Activated T-cell treated with anti-CD3 and anti-CD28 coated beads, Interleukin-2, amount 50 U/mL, for 4 hours (primary cell): ENCODE results near the gene C2CD2. TPM values are rescaled to one million over a fixed set of nuclear protein-coding genes. Genes with fewer than 3 reads are reported as not detected.

Source experiments
- ATAC-seq, 2 donors: fragments of 200-7000 bp; cut with Tn5 transposase; one replicate each; pipeline ENCODE4 v1.10.0; 2021
- DNase-seq: peaks from one replicate; pipeline ENCODE4 v3.0.0-alpha.2; 2020
- H3K27me3 Mint-ChIP-seq: one replicate; pipeline ENCODE4 v1.8.0; 2021; ENCODE audit warnings: low read depth, mixed read lengths
- H3K36me3 Mint-ChIP-seq: one replicate; pipeline ENCODE4 v1.8.0; 2022; ENCODE audit warnings: mixed read lengths; ENCODE audit not compliant: insufficient read depth
- H3K4me1 Mint-ChIP-seq: one replicate; pipeline ENCODE4 v1.8.0; 2021; ENCODE audit warnings: low read depth, mixed read lengths
- H3K4me3 Mint-ChIP-seq: one replicate; pipeline ENCODE4 v1.8.0; 2021; ENCODE audit warnings: mild to moderate bottlenecking, moderate library complexity, mixed read lengths
- H3K9me3 Mint-ChIP-seq: one replicate; pipeline ENCODE4 v1.8.0; 2021; ENCODE audit warnings: mixed read lengths
- total RNA-seq, 3 donors: library from RNA; stranded (reverse); gene quantifications; one replicate each; pipeline ENCODE4 v1.2.1, GENCODE V29; 2021

Gene C2CD2
- total RNA-seq, 3 donors from 2014 or later = 1.6 to 7.4 (median 4.3) TPM

DNA sequence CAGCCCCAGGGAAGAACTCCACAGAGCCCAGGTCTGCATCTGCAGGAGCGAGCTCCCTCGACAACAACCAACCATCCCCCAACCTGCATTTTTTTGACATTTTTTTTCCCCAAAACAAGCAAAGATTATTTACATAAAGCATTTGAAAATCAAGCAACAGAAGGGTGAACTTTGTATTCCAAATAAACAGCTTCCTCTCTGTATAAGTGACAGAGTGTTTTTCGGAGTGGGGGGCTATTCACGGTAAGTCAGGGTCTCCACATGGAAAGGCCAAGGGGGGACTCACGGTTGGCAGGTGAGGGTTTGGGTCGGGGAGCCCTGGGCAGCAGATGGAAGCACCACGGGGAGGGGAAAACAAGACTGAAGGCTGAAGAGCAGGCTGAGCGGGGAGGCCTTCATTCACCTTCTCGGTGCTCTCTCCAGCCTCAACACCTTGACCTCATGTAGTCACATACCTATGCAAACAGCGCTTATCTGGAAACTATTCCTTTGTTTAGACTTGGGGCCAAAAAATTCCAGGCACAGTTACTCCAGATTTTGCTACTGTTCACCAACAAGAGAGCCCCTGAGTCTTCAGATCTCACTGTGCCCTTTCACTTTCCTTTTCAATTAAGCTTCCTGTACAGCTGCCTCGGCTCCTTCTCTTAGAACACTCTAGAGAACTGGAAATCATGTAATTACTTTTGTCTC lies 27.6 kb downstream of the C2CD2 start:
- Mint-ChIP-seq H3K9me3 (no peaks in the 10 kb centered on the region), H3K4me3 (peak overlapping the region; percentile 86), H3K4me1 (peaks cover 49% of the 10 kb centered on the region), H3K36me3 (no peaks in the 10 kb centered on the region), H3K27me3 (no peaks in the 10 kb centered on the region)
- no peak for DNase-seq
- ATAC-seq = peak; percentile 81 to 89

DNA sequence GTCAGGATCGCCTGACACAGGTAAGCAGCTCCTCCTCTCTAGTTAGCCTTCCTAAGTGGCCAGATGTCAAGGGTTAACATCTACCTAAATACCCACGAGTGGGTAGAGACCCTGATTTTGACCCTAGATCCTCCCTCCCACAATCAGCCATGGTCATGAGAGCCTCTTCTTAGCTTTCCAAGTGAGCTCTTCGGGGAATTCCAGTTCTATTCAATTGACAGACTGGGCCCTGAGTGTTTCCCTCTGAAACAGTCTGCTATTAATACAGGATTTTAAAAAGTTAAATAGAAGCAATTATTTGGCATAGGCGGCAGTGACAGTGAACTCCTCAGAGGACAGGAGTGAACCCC lies 28.1 kb downstream of the C2CD2 start:
- DNase-seq (no peak), ATAC-seq (no peak)
- peak overlapping the region; percentile 86 for H3K4me3 Mint-ChIP-seq
- H3K9me3 Mint-ChIP-seq = no peaks in the 10 kb centered on the region
- no peaks in the 10 kb centered on the region for H3K27me3 Mint-ChIP-seq
- peaks cover 49% of the 10 kb centered on the region for H3K4me1 Mint-ChIP-seq
- no peaks in the 10 kb centered on the region for H3K36me3 Mint-ChIP-seq

DNA sequence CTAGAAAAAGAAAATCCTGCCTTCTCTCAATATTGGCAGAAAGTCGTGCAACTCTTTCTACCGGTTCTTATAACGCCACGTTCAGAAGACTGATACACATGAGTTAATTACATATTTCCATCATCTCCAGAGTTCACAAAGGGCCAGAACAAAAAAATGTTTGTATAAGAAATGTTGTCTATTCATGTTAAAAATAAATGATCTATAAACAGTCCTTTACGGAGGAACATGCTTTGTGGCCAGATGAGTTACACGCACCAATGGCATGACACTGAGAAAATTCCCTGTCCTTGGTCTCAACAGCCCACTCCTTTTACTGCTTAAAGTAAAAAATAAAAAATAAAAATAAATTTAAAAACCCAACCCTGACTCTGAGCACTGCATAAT lies 29.5 kb downstream of the C2CD2 start:
- no peaks in the 10 kb centered on the region for H3K9me3 Mint-ChIP-seq
- H3K4me1 Mint-ChIP-seq = peaks cover 49% of the 10 kb centered on the region
- H3K27me3 Mint-ChIP-seq = no peaks in the 10 kb centered on the region
- DNase-seq (no peak), ATAC-seq (no peak)
- H3K4me3 Mint-ChIP-seq = no peak overlapping the region
- H3K36me3 Mint-ChIP-seq = no peaks in the 10 kb centered on the region

DNA sequence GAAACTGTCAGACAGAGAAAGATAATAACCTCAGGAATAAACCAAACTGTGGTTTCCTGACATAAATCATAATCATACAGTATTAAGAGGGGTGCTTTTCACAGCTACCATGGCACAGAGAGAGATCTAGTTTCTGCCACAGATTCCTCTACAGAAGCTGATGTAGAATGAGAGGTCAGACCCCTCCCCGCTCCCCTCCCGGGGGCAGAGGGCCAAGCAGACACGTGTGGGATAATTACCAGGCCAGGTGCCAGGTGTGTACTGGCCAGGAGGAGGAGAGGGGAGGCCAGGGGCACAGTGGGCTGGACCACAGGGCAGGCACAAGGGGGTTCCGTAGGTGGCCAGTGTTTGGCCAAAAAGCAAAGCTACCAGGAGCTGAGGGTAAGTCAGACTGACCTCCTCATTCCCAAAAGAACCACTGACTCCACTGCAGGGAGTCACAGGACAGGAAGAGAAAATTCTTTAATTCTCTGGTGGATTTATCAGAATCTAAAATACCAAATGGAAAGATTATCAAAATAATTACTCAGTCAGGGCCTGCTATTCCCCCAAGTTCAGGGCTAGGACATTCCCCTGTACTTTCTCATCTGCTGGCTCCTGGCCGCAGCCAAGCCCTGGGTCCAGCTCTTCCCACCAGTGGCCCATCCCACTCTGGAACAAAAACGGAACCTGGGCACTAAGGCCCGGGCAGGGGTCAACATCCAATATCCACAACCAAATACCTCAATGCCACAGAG lies 30.0 kb downstream of the C2CD2 start:
- peaks cover 2% of the 10 kb centered on the region for H3K36me3 Mint-ChIP-seq
- no peak for DNase-seq
- no peaks in the 10 kb centered on the region for H3K9me3 Mint-ChIP-seq
- H3K4me3 Mint-ChIP-seq = peak overlapping the region; percentile 38
- no peaks in the 10 kb centered on the region for H3K27me3 Mint-ChIP-seq
- peak; percentile 50 to 62 for ATAC-seq
- H3K4me1 Mint-ChIP-seq = peaks cover 49% of the 10 kb centered on the region

DNA sequence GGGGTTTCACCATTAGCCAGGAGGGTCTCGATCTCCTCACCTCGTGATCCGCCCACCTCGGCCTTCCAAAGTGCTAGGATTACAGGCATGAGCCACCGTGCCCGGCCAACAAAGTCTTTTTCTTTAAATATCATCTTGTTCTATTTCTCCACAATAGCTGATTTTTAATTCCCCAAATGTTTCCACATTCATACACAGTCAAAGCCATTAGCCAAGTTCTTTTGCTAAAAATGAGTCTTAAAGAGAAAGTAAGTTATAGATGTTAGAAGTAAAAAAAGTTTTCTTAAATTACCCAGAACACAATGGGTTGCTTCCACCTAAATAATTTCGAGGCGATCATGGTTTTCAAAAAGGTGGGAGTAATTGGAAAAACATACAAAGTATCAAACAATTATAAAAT lies 30.6 kb downstream of the C2CD2 start:
- peaks cover 44% of the 10 kb centered on the region for H3K4me1 Mint-ChIP-seq
- H3K36me3 Mint-ChIP-seq = peaks cover 4% of the 10 kb centered on the region
- peak overlapping the region; percentile 38 for H3K4me3 Mint-ChIP-seq

DNA sequence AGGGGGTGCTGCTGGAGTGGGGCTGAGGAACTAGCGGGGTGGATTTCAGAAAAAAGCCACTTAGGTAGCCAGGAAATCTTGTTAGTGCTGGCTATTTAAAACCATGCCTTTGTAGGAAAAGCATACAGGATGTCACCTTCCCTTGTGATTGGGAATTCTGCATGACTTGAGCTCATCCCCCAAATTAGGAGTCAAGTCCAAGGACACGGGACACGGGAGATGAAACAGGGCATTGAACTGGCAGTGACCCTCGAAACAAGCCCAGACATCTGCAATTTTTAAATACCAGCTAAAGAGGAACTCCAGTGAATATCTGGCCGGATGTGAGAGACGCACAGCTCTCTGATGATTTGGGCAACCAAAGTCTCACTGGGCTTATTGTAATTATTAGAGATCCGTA lies 32.8 kb downstream of the C2CD2 start:
- ATAC-seq = no peak
- peaks cover 13% of the 10 kb centered on the region for H3K36me3 Mint-ChIP-seq

More for the DNA sequence above, 30.6 kb downstream of the C2CD2 start:
- DNase-seq = no peak
- no peaks in the 10 kb centered on the region for H3K9me3 Mint-ChIP-seq
- no peak for ATAC-seq
- no peaks in the 10 kb centered on the region for H3K27me3 Mint-ChIP-seq

DNA sequence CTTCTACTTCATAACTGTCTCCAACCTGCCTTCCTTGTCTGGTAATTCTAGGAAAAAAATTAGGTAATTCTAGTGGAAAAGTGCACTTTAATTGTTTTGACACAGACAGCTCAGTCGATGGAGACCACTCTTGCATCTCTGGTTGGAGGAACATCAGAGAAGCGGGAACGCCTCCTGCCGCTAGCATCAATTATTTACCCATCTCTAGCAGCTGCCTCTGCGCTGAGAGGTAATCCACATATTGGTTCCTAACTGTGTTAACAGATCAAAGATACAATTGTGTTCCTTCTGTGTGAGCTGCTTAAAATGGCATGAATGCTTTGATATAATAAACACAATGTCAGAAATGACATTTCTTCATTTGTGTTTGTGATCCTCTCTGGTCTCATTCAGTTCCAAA lies 33.3 kb downstream of the C2CD2 start:
- Mint-ChIP-seq H3K4me3 (no peak overlapping the region), H3K36me3 (peaks cover 18% of the 10 kb centered on the region), H3K9me3 (no peaks in the 10 kb centered on the region), H3K27me3 (no peaks in the 10 kb centered on the region), H3K4me1 (peaks cover 29% of the 10 kb centered on the region)
- DNase-seq (no peak), ATAC-seq (no peak)

More for the DNA sequence above, 32.8 kb downstream of the C2CD2 start:
- H3K4me3 Mint-ChIP-seq = no peak overlapping the region
- no peak for DNase-seq
- peaks cover 34% of the 10 kb centered on the region for H3K4me1 Mint-ChIP-seq
- no peaks in the 10 kb centered on the region for H3K27me3 Mint-ChIP-seq
- H3K9me3 Mint-ChIP-seq = no peaks in the 10 kb centered on the region

DNA sequence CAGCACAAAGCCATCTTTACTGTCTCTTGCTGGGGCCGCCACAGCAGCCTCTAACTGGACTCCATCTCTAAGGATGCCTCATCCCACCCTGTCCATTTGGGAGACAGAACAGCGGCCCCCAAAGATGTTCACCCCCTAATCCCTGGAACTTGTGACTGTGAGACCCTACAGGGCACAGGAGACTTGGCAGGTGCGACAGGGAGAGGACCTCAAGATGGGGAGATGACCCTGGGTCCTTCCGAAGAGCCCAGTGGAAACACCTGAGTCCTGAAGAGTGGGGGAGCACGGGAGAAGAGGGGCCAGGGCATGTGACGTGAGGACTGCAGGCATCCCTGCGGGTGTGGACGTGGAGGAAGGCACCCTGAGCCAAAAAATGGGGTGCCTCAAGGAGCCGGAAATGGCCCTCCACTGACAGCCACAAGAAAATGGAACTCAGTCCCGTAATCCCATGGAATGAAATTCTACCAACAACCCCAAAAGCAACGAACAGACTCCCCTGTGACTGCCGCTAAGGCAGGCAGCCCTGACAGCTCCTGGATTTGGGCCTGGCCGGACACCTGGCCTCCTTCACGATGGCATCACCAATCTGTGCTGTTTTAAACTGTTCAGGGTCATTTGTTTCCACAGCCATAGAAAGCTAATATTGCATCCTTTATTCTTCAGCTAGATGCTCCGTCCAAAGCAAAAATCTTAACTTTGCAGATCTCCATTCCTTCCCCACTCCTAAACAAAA lies 34.0 kb downstream of the C2CD2 start:
- Mint-ChIP-seq H3K9me3 (no peaks in the 10 kb centered on the region), H3K4me1 (peaks cover 23% of the 10 kb centered on the region), H3K27me3 (no peaks in the 10 kb centered on the region), H3K4me3 (no peak overlapping the region), H3K36me3 (peaks cover 22% of the 10 kb centered on the region)
- DNase-seq (no peak), ATAC-seq (no peak)

DNA sequence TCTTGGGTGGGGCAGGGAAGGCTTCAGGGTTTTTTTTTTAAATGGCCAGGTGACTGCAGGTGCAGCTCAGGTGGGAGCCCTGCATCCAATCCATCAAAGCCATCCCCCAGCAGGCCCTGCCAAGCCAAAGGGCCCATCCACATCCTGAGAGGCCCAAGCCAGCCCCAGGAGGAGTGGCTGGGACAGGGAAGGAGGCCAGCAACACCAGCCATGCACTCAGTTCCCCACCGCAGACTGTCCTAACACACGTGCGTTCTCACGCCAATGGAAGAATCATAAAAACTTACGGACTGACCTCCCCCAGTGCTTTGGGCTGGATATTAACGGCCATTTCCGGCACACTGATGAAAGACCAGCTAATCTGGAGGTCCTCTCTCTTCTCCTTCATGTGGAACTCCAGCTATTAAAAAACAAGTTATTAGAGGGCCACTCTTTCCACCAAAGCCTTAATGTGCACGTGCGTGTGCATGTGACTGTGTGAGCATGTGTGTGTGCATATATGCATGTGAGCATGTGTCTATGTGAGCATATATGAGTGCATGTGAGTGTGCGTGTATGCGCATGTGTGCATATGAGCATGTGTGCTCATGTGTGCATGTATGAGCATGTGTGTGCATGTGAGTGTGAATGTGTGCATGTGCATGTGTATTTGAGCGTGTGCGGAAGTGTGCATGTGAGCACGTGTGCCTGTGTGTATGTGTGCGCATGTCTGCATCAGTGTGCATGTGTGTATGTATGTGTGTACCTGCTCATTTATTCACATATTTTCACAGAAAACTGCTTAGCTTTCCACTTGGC lies 35.1 kb downstream of the C2CD2 start:
- H3K27me3 Mint-ChIP-seq = no peaks in the 10 kb centered on the region
- H3K9me3 Mint-ChIP-seq = no peaks in the 10 kb centered on the region
- ATAC-seq (no peak), DNase-seq (no peak)
- H3K4me3 Mint-ChIP-seq = no peak overlapping the region
- peaks cover 24% of the 10 kb centered on the region for H3K36me3 Mint-ChIP-seq
- peaks cover 14% of the 10 kb centered on the region for H3K4me1 Mint-ChIP-seq

DNA sequence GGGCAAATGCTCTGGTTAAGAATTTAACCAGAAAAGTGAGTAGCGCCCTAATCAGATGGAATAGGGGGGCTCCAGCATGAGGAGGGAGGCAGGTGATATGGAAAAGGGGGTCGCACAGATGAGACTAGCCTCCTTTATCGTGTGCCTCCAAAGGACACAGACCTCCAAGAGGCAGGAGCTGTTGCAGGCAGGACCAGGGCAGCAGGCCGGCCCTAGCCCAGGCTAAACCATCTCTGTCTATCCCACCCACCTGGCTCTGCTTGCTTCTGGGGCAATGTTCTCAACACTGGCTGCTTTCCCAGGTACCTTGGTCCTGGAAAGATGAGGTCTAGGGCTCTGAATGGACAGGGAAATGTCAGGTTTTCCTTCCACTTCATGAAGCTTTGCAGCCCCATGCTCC lies 36.3 kb downstream of the C2CD2 start:
- Mint-ChIP-seq H3K36me3 (peaks cover 29% of the 10 kb centered on the region), H3K27me3 (no peaks in the 10 kb centered on the region), H3K9me3 (no peaks in the 10 kb centered on the region), H3K4me1 (peaks cover 4% of the 10 kb centered on the region), H3K4me3 (no peak overlapping the region)
- no peak for DNase-seq
- ATAC-seq = no peak

DNA sequence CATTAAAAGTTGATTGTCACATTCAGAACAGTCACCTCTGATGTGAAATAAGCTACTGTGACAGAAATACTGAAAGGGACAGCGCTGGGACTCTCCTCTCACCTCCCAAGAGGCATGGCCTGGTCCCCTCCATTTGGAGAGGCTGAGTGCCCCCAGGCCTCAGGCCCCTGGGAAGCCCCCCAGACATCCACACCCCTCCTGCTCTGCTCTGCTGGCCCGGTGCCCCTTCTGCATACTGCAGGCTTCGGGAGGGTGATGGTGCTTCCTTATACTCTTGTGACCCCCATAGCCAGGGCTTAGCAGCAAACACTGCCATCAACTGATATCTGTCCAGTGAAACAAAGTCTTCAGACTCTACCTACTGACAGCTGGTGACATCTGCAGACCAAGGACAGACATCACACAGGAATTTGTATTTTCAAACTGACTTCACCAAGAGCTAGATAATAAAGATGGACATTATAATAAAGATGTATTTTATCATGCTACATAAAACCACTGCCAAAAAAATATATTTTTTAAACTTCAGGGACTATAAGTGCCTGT lies 36.9 kb downstream of the C2CD2 start:
- H3K36me3 Mint-ChIP-seq = peaks cover 31% of the 10 kb centered on the region
- H3K9me3 Mint-ChIP-seq = no peaks in the 10 kb centered on the region
- no peak overlapping the region for H3K4me3 Mint-ChIP-seq
- no peak for DNase-seq
- H3K4me1 Mint-ChIP-seq = peaks cover 4% of the 10 kb centered on the region
- no peak for ATAC-seq
- H3K27me3 Mint-ChIP-seq = no peaks in the 10 kb centered on the region

DNA sequence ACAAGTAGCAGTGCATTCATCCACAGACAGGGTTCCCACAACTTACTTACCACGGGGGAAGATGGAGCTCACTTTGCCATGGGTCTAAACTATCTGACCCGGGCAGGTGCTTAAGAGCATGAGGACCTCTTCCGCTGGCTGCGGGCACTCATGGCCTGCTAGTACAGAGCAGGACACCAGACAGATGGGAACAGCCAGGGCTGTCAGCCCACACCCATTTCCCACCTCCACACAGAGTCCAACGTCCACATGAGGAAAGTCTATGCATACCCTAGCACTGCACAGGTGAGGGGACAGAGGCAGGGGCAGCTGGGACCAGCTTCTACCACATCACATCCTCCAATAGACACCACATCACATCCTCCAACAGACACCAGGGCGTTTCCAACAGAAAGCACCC lies 38.9 kb downstream of the C2CD2 start:
- Mint-ChIP-seq H3K9me3 (no peaks in the 10 kb centered on the region), H3K27me3 (no peaks in the 10 kb centered on the region), H3K4me3 (no peak overlapping the region), H3K36me3 (peaks cover 40% of the 10 kb centered on the region), H3K4me1 (no peaks in the 10 kb centered on the region)
- ATAC-seq (no peak), DNase-seq (no peak)

DNA sequence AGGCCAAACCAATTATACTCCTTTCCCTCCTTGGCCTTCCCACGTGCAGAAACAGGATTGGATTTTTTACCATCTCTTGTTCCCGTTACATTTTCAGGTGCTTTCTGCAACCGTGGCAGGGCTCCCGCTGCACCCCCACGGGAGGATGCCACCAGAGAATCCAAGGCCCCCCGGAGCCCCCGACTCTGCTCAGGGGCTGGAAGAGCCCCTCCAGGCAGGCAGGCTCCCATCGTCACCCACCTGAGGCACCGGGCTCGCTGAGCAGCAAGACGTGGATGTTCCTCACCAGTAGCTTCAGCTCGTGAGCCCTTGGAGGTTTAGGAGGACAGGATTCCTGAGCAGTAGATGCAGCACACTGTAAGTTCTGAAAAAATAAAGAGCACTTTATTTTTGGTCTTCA lies 39.5 kb downstream of the C2CD2 start:
- Mint-ChIP-seq H3K9me3 (no peaks in the 10 kb centered on the region), H3K27me3 (no peaks in the 10 kb centered on the region), H3K4me1 (no peaks in the 10 kb centered on the region), H3K36me3 (peaks cover 41% of the 10 kb centered on the region), H3K4me3 (no peak overlapping the region)
- ATAC-seq = no peak
- no peak for DNase-seq

DNA sequence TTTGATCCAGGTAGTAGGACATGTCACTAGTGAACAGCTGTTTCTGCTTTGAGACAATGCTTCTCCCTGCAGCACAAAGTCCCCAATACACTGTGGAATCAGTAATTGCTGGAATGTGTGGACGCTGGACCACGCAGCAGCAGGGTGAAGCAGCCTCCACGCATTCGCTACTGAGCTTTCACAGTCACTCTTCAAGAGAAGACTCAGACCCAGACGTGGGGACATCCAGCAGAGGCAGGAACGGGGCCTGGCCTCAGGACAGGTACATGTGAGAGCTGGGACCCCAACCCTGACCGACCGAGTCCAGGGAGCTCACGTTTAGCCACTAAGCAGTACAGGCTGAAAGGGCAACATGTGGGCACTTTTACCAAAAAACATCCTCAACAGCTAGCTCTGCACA lies 40.6 kb downstream of the C2CD2 start:
- no peaks in the 10 kb centered on the region for H3K27me3 Mint-ChIP-seq
- H3K9me3 Mint-ChIP-seq = no peaks in the 10 kb centered on the region
- no peak for DNase-seq
- H3K36me3 Mint-ChIP-seq = peaks cover 42% of the 10 kb centered on the region
- H3K4me1 Mint-ChIP-seq = no peaks in the 10 kb centered on the region
- ATAC-seq = no peak
- H3K4me3 Mint-ChIP-seq = no peak overlapping the region
